ENCODE data around the gene TTLL9.

TTLL9 gene

DNA sequence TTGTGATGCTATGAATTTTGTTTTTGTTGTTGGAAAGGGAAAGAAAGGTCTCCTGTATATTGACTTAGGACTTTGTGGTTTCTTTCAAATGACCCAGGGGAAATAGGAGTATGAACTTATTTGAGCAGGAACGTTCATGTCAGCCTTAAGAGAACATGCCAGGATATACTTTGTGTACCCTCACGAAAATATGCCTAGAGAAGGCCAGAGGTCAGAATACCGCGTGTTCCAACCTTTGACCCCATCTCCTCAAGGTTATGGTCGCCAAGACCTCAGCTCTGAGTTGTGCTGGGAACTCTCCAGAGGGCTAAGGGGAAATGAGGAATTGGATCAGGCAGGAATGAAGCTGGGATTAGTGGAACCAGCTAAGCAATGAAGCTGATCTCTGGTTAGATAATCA lies 11.5 kb downstream of the TTLL9 start:
- TF ChIP-seq, protein P1, sequence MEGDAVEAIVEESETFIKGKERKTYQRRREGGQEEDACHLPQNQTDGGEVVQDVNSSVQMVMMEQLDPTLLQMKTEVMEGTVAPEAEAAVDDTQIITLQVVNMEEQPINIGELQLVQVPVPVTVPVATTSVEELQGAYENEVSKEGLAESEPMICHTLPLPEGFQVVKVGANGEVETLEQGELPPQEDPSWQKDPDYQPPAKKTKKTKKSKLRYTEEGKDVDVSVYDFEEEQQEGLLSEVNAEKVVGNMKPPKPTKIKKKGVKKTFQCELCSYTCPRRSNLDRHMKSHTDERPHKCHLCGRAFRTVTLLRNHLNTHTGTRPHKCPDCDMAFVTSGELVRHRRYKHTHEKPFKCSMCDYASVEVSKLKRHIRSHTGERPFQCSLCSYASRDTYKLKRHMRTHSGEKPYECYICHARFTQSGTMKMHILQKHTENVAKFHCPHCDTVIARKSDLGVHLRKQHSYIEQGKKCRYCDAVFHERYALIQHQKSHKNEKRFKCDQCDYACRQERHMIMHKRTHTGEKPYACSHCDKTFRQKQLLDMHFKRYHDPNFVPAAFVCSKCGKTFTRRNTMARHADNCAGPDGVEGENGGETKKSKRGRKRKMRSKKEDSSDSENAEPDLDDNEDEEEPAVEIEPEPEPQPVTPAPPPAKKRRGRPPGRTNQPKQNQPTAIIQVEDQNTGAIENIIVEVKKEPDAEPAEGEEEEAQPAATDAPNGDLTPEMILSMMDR (IDR thresholded peaks at IDR 0.05; ENCODE audit: low read length, missing control alignments) = no peak
- DNase-seq (ENCODE audit: low read depth) = no peak
- H3K4me3 ChIP-seq (replicated peaks; ENCODE audit: low read depth, low read length) = no peak overlapping the region

DNA sequence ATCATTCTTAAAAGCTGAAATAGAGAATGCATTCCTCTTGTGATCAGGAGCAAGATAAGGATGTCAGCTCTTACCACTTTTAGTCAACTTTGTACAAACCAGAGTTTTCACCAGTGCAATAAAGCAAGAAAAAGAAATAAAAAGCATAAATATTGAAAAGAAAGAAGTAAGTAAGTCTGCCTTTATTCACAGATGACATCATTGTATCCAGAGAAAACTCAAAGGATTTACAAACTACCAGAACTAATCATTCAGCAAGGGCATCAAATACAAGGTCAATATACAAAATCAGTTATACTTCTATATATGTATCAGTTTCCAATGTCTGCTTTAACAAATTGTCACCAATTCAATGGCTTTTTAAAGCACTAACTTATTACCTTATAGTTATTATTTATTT lies 13.4 kb downstream of the TTLL9 start:
- TF ChIP-seq, protein P1 (IDR thresholded peaks at IDR 0.05; ENCODE audit: low read length, missing control alignments) = no peak
- DNase-seq (ENCODE audit: low read depth) = no peak
- no peak overlapping the region for H3K4me3 ChIP-seq (replicated peaks; ENCODE audit: low read depth, low read length)

DNA sequence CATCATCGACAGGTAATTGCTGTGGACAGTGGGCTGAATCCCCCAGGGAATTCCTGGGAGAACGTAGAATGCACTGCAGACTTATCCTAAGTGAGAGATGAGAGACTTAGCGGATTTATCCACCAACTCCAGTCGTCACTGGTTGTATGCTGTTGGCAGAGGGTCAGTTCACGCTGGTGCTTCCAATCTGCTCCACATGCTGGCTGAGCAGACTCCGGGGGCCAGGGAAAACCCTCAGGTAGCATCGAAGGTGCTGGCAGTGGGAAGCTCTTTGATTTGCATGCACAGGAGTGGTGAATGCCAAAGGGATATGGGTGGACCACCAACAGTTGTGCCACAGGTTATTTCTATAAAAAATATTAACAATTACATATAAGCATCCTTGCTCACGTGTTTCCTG lies 20.2 kb downstream of the TTLL9 start:
- no peak for DNase-seq (ENCODE audit: low read depth)
- H3K4me3 ChIP-seq (replicated peaks; ENCODE audit: low read depth, low read length) = no peak overlapping the region
- TF ChIP-seq, protein P1 (IDR thresholded peaks at IDR 0.05; ENCODE audit: low read length, missing control alignments) = no peak

DNA sequence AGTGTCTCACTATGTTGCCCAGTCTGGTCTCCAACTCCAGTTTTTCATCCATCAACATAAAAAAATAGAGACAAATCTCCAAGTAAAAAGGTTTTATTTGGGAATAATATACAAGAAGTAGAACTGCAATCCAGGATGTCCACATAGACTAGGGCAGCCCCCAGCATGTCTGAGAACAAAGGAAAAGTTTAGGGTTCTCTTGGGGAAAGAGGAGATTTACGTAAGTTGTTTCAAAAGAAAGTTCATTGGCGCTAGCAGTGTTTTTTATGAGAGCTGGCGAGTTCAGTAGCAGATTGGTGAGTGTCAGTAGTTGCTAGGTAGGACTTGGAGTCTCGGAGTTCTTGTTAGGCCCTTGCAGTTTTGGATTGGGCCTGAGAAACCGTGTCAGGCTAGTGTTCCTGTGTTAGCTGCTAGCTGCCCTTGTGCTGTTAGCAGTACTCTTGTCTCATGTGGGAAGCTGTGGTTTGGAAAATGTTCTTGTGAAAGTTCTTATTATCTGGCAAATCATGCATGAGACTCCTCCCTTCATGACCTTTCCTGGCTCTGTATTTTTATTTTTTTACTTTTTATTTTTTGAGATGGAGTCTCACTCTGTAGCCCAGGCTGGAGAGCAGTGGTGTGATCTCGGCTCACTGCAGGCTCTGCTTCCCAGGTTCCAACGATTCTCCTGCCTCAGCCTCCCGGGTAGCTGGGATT lies 24.7 kb downstream of the TTLL9 start:
- TF ChIP-seq, protein P1 (IDR thresholded peaks at IDR 0.05; ENCODE audit: low read length, missing control alignments) = no peak
- H3K4me3 ChIP-seq (replicated peaks; ENCODE audit: low read depth, low read length) = no peak overlapping the region
- DNase-seq (ENCODE audit: low read depth) = peak; percentile 64

DNA sequence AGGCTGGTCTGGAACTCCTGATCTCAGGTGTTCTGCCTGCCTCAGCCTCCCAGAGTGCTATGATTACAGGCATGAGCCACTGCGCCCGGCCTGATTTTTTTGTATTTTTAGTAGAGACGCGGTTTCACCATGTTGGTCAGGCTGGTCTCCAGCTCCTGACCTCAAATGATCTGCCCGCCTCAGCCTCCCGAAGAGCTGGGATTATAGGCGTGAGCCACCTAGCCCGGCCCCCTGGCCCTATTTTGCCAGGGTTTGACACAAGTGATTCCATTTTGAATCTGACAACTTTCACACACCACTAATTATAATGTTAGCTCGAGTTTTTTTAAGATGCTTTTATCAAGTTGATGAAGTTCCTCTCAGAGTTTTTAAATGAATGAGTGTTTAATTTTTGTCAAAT lies 25.6 kb downstream of the TTLL9 start:
- DNase-seq (ENCODE audit: low read depth) = no peak
- TF ChIP-seq, protein P1 (IDR thresholded peaks at IDR 0.05; ENCODE audit: low read length, missing control alignments) = no peak
- no peak overlapping the region for H3K4me3 ChIP-seq (replicated peaks; ENCODE audit: low read depth, low read length)

DNA sequence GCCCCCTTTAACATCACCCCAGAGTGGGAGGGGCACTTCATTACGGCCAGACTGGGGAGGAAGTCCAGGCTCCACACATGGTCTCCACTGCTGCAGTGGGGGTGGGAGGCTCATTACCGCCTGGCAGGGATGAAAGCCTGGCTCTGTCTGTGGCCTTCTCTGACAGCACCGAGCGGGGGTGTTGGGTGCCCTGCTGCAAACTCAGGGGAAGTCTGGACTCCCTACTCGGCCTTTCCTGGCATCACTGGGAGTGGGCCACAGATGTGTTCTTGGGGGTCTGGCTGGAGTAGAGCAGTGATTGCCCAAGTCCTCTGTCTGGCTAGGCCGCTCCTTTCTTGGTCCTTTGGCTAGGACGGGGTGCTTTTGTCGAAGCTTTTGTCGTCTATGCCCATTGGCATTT lies 27.1 kb downstream of the TTLL9 start:
- TF ChIP-seq, protein P1 (IDR thresholded peaks at IDR 0.05; ENCODE audit: low read length, missing control alignments) = no peak
- no peak overlapping the region for H3K4me3 ChIP-seq (replicated peaks; ENCODE audit: low read depth, low read length)
- no peak for DNase-seq (ENCODE audit: low read depth)

DNA sequence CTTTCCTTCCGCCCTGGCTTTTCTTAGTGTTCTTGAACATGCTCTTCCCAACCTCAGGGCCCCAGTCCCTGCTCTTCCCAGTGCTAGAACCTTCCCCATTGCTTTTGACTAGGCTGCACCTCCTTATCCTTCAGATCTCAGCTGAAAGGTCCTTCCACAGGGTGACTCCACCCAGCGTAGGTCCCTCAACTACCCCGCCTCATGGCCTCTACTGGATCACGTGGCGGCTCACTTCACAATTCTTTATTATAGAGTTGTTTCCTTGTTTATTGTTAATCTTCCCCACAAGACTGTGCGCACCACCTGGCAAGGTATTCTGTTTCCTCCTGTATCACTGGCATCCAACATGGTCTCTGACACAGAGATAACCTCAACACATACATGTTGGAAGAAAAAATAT lies 31.2 kb downstream of the TTLL9 start:
- H3K4me3 ChIP-seq (replicated peaks; ENCODE audit: low read depth, low read length) = no peak overlapping the region
- DNase-seq (ENCODE audit: low read depth) = no peak
- TF ChIP-seq, protein P1 (IDR thresholded peaks at IDR 0.05; ENCODE audit: low read length, missing control alignments) = no peak
